Activated T-cell treated with anti-CD3 and anti-CD28 coated beads, Interleukin-2, amount 50 U/mL, for 24 hours (primary cell): ENCODE results near the gene DECR2.
A peak's percentile ranks its signal among the peaks of the same experiment; 100 is the strongest.
"Not testable (repeated sequence)": the region's sequence is repeated elsewhere in the genome, so short reads cannot be mapped to it uniquely, and the experiment has no call there.

ENCODE experiments used
- DNase-seq: peaks from one replicate; pipeline ENCODE4 v3.0.0-alpha.2; 2020
- H3K27ac Mint-ChIP-seq: 2 replicates; pipeline ENCODE4 v1.8.0; 2020; ENCODE audit warnings: mild to moderate bottlenecking, mixed read lengths
- H3K27me3 Mint-ChIP-seq: 2 replicates; pipeline ENCODE4 v1.8.0; 2020; ENCODE audit warnings: mixed read lengths
- H3K36me3 Mint-ChIP-seq: 2 replicates; pipeline ENCODE4 v1.8.0; 2020; ENCODE audit warnings: low read depth, mixed read lengths
- H3K4me1 Mint-ChIP-seq: 2 replicates; pipeline ENCODE4 v1.8.0; 2020; ENCODE audit warnings: low read depth, mixed read lengths
- H3K4me3 Mint-ChIP-seq: 2 replicates; pipeline ENCODE4 v1.8.0; 2020; ENCODE audit warnings: mild to moderate bottlenecking, moderate library complexity, mixed read lengths
- H3K9me3 Mint-ChIP-seq: 2 replicates; pipeline ENCODE4 v1.8.0; 2020; ENCODE audit warnings: mixed read lengths

Gene DECR2

GRCh38 chr16:398561-399339, 2.9 kb upstream of the DECR2 start:
- Mint-ChIP-seq H3K27ac (peak overlapping the region; percentile 72), H3K4me1 (peaks cover 25% of the 10 kb centered on the region), H3K9me3 (no peaks in the 10 kb centered on the region), H3K36me3 (peaks cover 13% of the 10 kb centered on the region), H3K4me3 (peak overlapping the region; percentile 62), H3K27me3 (peaks cover 10% of the 10 kb centered on the region)
- DNase-seq: no peak

GRCh38 chr16:399340-400019, 2.2 kb upstream of the DECR2 start:
- Mint-ChIP-seq H3K27ac (no peak overlapping the region), H3K27me3 (peaks cover 10% of the 10 kb centered on the region), H3K9me3 (no peaks in the 10 kb centered on the region), H3K4me3 (peak overlapping the region; percentile 8), H3K36me3 (peaks cover 13% of the 10 kb centered on the region), H3K4me1 (peaks cover 25% of the 10 kb centered on the region)
- DNase-seq: no peak

DNA sequence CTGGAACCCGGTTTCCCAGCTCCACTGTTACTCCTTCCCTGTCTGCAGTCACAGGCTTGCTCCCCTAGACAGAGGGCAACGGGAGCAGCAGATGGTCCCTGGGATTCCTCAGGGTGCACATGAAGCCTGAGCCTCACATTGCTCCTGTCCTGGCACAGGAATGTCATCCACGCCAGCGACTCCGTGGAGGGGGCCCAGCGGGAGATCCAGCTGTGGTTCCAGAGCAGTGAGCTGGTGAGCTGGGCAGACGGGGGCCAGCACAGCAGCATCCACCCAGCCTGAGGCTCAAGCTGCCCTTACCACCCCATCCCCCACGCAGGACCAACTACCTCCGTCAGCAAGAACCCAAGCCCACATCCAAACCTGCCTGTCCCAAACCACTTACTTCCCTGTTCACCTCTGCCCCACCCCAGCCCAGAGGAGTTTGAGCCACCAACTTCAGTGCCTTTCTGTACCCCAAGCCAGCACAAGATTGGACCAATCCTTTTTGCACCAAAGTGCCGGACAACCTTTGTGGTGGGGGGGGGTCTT, 1.6 kb upstream of the DECR2 start:
- Mint-ChIP-seq H3K27ac (peak overlapping the region; percentile 93), H3K27me3 (peaks cover 10% of the 10 kb centered on the region), H3K36me3 (peaks cover 13% of the 10 kb centered on the region), H3K4me3 (peak overlapping the region; percentile 87), H3K9me3 (no peaks in the 10 kb centered on the region), H3K4me1 (peaks cover 25% of the 10 kb centered on the region)
- DNase-seq: no peak

DNA sequence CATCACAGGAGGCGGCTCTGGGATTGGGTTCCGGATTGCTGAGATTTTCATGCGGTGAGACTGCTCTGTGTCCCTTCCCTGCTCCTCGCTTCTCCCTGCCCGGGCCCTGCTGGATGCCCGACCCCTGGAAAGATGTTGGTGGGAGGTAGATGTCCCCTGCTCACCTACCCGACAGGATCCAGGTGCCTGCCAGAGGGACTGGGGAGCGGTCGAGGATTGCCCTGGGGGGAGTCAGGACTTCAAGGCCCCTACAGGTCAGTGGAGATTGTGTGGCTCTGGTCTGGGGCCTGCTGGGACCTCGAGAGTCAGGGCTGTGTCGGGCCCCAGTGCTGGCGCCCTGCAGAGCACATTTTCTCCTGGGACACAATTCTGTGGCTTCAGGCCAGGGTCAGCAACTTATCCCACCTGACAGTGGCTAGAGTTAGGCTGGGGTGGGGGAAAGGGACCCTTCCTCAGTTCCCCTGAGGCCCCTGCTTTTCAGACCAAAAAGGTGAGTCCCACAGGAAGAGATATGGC, 3.3 kb downstream of the DECR2 start:
- Mint-ChIP-seq H3K4me3 (no peak overlapping the region), H3K36me3 (peaks cover 12% of the 10 kb centered on the region), H3K27me3 (no peaks in the 10 kb centered on the region), H3K9me3 (no peaks in the 10 kb centered on the region), H3K27ac (no peak overlapping the region), H3K4me1 (peaks cover 10% of the 10 kb centered on the region)
- DNase-seq: no peak

DNA sequence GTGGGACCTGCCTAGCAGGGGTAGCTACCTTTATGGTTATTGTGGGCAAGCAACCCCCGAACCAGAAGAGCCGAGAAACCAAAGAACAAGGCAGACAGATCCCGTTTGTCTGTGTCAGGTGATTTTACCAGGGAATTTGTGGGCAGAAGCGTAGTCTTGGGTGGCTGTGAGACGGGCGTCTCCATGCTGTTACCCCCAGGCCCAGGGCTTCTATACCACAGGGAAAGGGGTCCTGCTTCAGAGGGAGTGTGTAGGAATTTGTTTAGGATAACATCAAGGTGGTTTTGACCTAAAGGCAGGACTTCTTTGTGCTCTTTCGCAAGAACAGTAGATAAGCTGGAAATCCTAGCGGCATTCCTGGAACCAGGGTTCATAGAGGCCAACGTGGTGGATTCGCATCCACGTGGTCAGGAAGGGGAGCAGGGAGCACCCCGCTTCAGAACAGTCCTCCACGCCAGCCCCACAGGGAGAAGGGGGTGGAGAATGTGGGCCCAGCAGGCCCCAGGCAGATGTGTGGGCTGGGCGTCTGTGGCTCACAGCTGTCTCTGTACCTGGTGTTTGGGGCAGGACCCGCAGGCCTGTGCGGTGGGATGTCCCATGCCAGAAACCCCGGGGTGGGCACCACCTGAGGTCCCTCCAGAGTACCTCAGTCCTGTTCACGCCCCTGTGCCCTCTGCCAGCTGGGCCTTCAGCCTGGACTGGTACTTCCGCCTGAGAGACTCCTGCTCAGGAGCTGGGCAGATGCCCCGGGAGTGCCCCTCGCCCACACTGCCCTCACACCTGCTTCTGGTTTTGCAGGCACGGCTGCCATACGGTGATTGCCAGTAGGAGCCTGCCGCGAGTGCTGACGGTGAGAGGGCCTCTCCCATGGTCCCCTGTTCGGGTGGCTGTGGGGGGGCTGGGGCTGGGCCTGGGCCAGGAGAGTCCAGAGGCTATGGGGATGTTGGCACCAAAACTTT, 4.1 kb downstream of the DECR2 start:
- no peak overlapping the region for H3K27ac Mint-ChIP-seq
- H3K27me3 Mint-ChIP-seq: no peaks in the 10 kb centered on the region
- H3K9me3 Mint-ChIP-seq: no peaks in the 10 kb centered on the region
- no peak overlapping the region for H3K4me3 Mint-ChIP-seq
- peaks cover 5% of the 10 kb centered on the region for H3K36me3 Mint-ChIP-seq
- peaks cover 3% of the 10 kb centered on the region for H3K4me1 Mint-ChIP-seq
- no peak for DNase-seq

GRCh38 chr16:407253-407652, 5.6 kb downstream of the DECR2 start:
- no peaks in the 10 kb centered on the region for H3K9me3 Mint-ChIP-seq
- no peaks in the 10 kb centered on the region for H3K27me3 Mint-ChIP-seq
- H3K27ac Mint-ChIP-seq: no peak overlapping the region
- no peak overlapping the region for H3K4me3 Mint-ChIP-seq
- DNase-seq: no peak
- H3K36me3 Mint-ChIP-seq: peaks cover 13% of the 10 kb centered on the region
- peaks cover 3% of the 10 kb centered on the region for H3K4me1 Mint-ChIP-seq

DNA sequence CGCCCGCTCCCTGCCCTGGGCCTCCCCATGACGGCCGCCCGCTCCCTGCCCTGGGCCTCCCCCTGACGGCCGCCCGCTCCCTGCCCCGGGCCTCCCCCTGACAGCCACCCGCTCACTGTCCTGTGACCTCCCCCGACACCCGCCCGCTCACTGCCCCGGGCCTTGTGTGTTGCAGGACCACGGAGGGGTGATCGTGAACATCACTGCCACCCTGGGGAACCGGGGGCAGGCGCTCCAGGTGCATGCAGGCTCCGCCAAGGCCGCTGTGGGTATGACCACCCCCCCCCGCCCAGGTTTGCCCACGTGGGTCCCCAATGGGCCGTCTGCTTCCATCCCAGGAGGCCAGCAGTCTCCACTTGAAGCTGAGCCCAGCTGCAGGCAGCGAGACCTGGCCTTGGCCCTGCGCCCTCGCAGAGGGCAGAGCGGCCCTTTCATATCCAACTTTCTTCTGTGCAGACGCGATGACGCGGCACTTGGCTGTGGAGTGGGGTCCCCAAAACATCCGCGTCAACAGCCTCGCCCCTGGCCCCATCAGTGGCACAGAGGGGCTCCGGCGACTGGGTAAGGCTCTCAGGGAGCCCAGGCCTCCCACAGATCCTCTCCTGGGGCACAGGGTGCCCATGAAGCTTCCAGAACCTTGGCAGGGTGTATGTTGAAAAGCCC, 9.0 kb downstream of the DECR2 start:
- H3K27ac Mint-ChIP-seq: no peak overlapping the region
- peaks cover 13% of the 10 kb centered on the region for H3K36me3 Mint-ChIP-seq
- no peak overlapping the region for H3K4me3 Mint-ChIP-seq
- no peaks in the 10 kb centered on the region for H3K9me3 Mint-ChIP-seq
- H3K27me3 Mint-ChIP-seq: no peaks in the 10 kb centered on the region
- DNase-seq: no peak
- H3K4me1 Mint-ChIP-seq: no peaks in the 10 kb centered on the region

- Mint-ChIP-seq H3K36me3 (peaks cover 13% of the 10 kb centered on the region), H3K27me3 (no peaks in the 10 kb centered on the region), H3K9me3 (no peaks in the 10 kb centered on the region), H3K4me3 (no peak overlapping the region), H3K27ac (no peak overlapping the region), H3K4me1 (no peaks in the 10 kb centered on the region)
- DNase-seq: no peak
Observed at GRCh38 chr16:411576-412265, 10.0 kb downstream of the DECR2 start.

- H3K9me3 Mint-ChIP-seq: no peaks in the 10 kb centered on the region
- peaks cover 13% of the 10 kb centered on the region for H3K36me3 Mint-ChIP-seq
- no peaks in the 10 kb centered on the region for H3K4me1 Mint-ChIP-seq
- no peak overlapping the region for H3K4me3 Mint-ChIP-seq
- H3K27me3 Mint-ChIP-seq: no peaks in the 10 kb centered on the region
- DNase-seq: no peak
- no peak overlapping the region for H3K27ac Mint-ChIP-seq
Observed at GRCh38 chr16:414395-415169, 12.9 kb downstream of the DECR2 start.

DNA sequence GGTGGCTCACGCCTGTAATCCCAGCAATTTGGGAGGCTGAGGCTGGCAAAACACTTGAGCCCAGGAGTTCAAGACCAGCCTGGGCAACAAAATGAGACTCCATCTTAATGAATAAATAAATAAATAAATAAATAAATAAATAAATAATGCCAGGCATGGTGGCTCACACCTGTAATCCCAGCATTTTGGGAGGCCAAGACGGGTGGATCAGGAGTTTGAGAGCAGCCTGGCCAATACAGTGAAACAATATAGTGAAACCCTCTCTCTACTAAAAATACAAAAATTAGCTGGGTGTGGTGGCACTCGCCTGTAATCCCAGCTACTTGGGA, 13.4 kb downstream of the DECR2 start:
- peaks cover 10% of the 10 kb centered on the region for H3K36me3 Mint-ChIP-seq
- H3K9me3 Mint-ChIP-seq, H3K4me1 Mint-ChIP-seq, H3K27me3 Mint-ChIP-seq, DNase-seq, H3K27ac Mint-ChIP-seq, H3K4me3 Mint-ChIP-seq: not testable (repeated sequence)

DNA sequence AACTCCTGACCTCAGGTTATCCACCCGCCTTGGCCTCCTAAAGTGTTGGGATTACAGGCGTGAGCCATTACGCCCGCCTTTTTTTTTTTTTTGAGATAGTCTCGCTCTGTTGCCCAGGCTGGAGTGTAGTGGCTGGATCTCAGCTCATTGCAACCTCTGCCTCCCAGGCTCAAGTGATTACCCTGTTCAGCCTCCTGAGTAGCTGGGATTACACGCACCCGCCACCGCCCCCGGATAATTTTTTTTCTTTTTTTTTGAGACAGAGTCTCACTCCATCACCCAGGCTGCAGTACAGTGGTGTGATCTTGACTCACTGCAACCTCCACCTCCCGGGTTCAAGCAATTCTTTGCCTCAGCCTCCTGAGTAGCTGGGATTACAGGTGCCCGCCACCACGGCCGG, 20.5 kb downstream of the DECR2 start:
- not testable (repeated sequence) for H3K4me3 Mint-ChIP-seq, H3K9me3 Mint-ChIP-seq, H3K27ac Mint-ChIP-seq, DNase-seq, H3K36me3 Mint-ChIP-seq
- peaks cover 17% of the 10 kb centered on the region for H3K4me1 Mint-ChIP-seq
- peaks cover 11% of the 10 kb centered on the region for H3K27me3 Mint-ChIP-seq

DNA sequence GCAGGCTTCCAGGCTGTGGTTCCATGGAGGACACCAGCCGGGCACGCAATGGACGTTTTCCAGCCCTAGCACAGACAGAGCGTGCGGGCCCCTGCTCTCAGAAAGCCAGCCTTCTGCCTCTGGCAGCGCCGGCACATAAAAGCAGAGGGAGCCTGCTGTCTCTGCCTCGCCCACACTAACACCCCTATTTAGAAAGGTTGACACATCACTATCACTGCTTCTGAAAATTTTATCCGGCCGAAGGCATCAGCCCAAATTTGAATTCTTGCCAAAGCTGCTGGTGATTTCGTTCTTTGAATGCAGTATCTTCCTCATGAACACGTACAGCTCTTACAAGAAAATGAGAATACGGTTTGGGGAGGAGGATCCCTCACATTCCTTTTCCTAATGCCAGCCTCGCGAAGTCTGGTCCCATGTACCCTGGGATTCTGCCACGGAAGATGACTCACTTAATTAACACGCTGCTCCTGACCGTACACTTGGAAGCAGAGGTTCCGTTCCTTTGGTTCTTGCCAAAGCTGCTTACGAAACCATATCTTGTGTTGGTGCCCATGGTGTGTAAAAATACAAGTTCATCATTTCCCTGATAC, 22.4 kb downstream of the DECR2 start:
- peaks cover 11% of the 10 kb centered on the region for H3K27me3 Mint-ChIP-seq
- no peaks in the 10 kb centered on the region for H3K9me3 Mint-ChIP-seq
- peak overlapping the region; percentile 80 for H3K4me3 Mint-ChIP-seq
- H3K27ac Mint-ChIP-seq: peak overlapping the region; percentile 50
- H3K36me3 Mint-ChIP-seq: peaks cover 17% of the 10 kb centered on the region
- H3K4me1 Mint-ChIP-seq: peaks cover 35% of the 10 kb centered on the region
- no peak for DNase-seq
